ENCODE measurements around the gene SYNGR3. TPM values are rescaled to one million over a fixed set of nuclear protein-coding genes. Genes with fewer than 3 reads are reported as not detected.

Gene SYNGR3
- total RNA-seq, 1 donor from 2014 or later, result 6.0 TPM

- peaks cover 17% of the 10 kb centered on the region for H3K4me1 ChIP-seq (ENCODE audit: insufficient read depth, low read length)
- H3K4me3 ChIP-seq (ENCODE audit: insufficient read depth, low read depth, low read length), result no peak overlapping the region
- no peaks in the 10 kb centered on the region for H3K9me3 ChIP-seq (ENCODE audit: insufficient read depth, low read depth, low read length)
- Mint-ChIP-seq H3K4me3 (ENCODE audit: unreplicated experiment) (no peak overlapping the region), H3K4me1 (ENCODE audit: low read depth, unreplicated experiment) (peaks cover 10% of the 10 kb centered on the region), H3K27me3 (ENCODE audit: low read depth, unreplicated experiment) (peaks cover 4% of the 10 kb centered on the region), H3K27ac (ENCODE audit: unreplicated experiment) (peak overlapping the region; percentile 51), H3K9me3 (ENCODE audit: unreplicated experiment) (no peaks in the 10 kb centered on the region), H3K36me3 (ENCODE audit: low read depth, unreplicated experiment) (no peaks in the 10 kb centered on the region)
- H3K9ac ChIP-seq (ENCODE audit: low read length), result no peak overlapping the region
- DNase-seq (ENCODE audit: low read depth) (no peak), FAIRE-seq (no peak)
- peaks cover 5% of the 10 kb centered on the region for H4K20me1 ChIP-seq (ENCODE audit: insufficient read depth, low read length)
- TF ChIP-seq CTCF (IDR thresholded peaks at IDR 0.05; ENCODE audit: insufficient read depth, low read depth, low read length) (no peak), EZH2 (IDR thresholded peaks at IDR 0.05; ENCODE audit: insufficient read depth, low read length) (no peak)
- no peak overlapping the region for H3K27ac ChIP-seq (ENCODE audit: low read depth, low read length)
- no peaks in the 10 kb centered on the region for H3K36me3 ChIP-seq (ENCODE audit: insufficient read depth, low read length)
- no peak overlapping the region for H2AFZ ChIP-seq (ENCODE audit: low read depth, low read length)
- H3K4me2 ChIP-seq (ENCODE audit: low read length), result no peak overlapping the region
- peaks cover 9% of the 10 kb centered on the region for H3K79me2 ChIP-seq (ENCODE audit: insufficient read depth, low read length)
- no peaks in the 10 kb centered on the region for H3K27me3 ChIP-seq (ENCODE audit: insufficient read depth, low read length)
Measured at GRCh38 chr16:1945559-1946391, 44.0 kb upstream of the SYNGR3 start.

- no peak overlapping the region for H3K4me2 ChIP-seq (ENCODE audit: low read length)
- no peak overlapping the region for H3K4me3 ChIP-seq (ENCODE audit: insufficient read depth, low read depth, low read length)
- H3K36me3 Mint-ChIP-seq (ENCODE audit: low read depth, unreplicated experiment), result no peaks in the 10 kb centered on the region
- peaks cover 9% of the 10 kb centered on the region for H3K4me1 ChIP-seq (ENCODE audit: insufficient read depth, low read length)
- no peaks in the 10 kb centered on the region for H3K27me3 ChIP-seq (ENCODE audit: insufficient read depth, low read length)
- peaks cover 5% of the 10 kb centered on the region for H4K20me1 ChIP-seq (ENCODE audit: insufficient read depth, low read length)
- no peaks in the 10 kb centered on the region for H3K36me3 ChIP-seq (ENCODE audit: insufficient read depth, low read length)
- no peak for FAIRE-seq
- H3K27ac ChIP-seq (ENCODE audit: low read depth, low read length), result no peak overlapping the region
- H3K9me3 ChIP-seq (ENCODE audit: insufficient read depth, low read depth, low read length), result no peaks in the 10 kb centered on the region
- peaks cover 7% of the 10 kb centered on the region for H3K79me2 ChIP-seq (ENCODE audit: insufficient read depth, low read length)
- TF ChIP-seq EZH2 (IDR thresholded peaks at IDR 0.05; ENCODE audit: insufficient read depth, low read length), result no peak
- TF ChIP-seq CTCF (IDR thresholded peaks at IDR 0.05; ENCODE audit: insufficient read depth, low read depth, low read length), result no peak
- no peak overlapping the region for H2AFZ ChIP-seq (ENCODE audit: low read depth, low read length)
- peaks cover 4% of the 10 kb centered on the region for H3K4me1 Mint-ChIP-seq (ENCODE audit: low read depth, unreplicated experiment)
- H3K9ac ChIP-seq (ENCODE audit: low read length), result no peak overlapping the region
- no peak for DNase-seq (ENCODE audit: low read depth)
- no peak overlapping the region for H3K4me3 Mint-ChIP-seq (ENCODE audit: unreplicated experiment)
- no peaks in the 10 kb centered on the region for H3K9me3 Mint-ChIP-seq (ENCODE audit: unreplicated experiment)
- no peak overlapping the region for H3K27ac Mint-ChIP-seq (ENCODE audit: unreplicated experiment)
- H3K27me3 Mint-ChIP-seq (ENCODE audit: low read depth, unreplicated experiment), result peaks cover 4% of the 10 kb centered on the region
Measured at GRCh38 chr16:1946495-1947368, 43.0 kb upstream of the SYNGR3 start.
